ENCODE results near the gene PLCB4. TPM values are rescaled to one million over a fixed set of nuclear protein-coding genes. Genes with fewer than 3 reads are reported as not detected.
"Not testable (repeated sequence)": the region's sequence is repeated elsewhere in the genome, so short reads cannot be mapped to it uniquely, and the experiment has no call there.

PLCB4 gene
- total RNA-seq, 1 donor from 2014 or later, result 6.8 TPM

- DNase-seq, result no peak
These were observed 300.7 kb downstream of the PLCB4 start for GRCh38 chr20:9369557-9369956.

GRCh38 chr20:9374072-9374471 lies 305.2 kb downstream of the PLCB4 start:
- no peak for DNase-seq

- DNase-seq, result no peak
These were observed 305.6 kb downstream of the PLCB4 start for GRCh38 chr20:9374480-9374879.

GRCh38 chr20:9375221-9375681 lies 306.4 kb downstream of the PLCB4 start:
- no peak for DNase-seq

- DNase-seq, result no peak
These were observed 308.1 kb downstream of the PLCB4 start for GRCh38 chr20:9377007-9377406.

- DNase-seq, result not testable (repeated sequence)
These were observed 316.7 kb downstream of the PLCB4 start for GRCh38 chr20:9385345-9386310.

- DNase-seq, result no peak
These were observed 319.4 kb downstream of the PLCB4 start for GRCh38 chr20:9388160-9388812.

GRCh38 chr20:9388813-9389161 lies 319.9 kb downstream of the PLCB4 start:
- DNase-seq, result no peak

GRCh38 chr20:9389346-9389745 lies 320.5 kb downstream of the PLCB4 start:
- DNase-seq, result no peak

GRCh38 chr20:9390441-9390840 lies 321.6 kb downstream of the PLCB4 start:
- no peak for DNase-seq

- DNase-seq, result peak; percentile 52
These were observed 324.3 kb downstream of the PLCB4 start for GRCh38 chr20:9392892-9393857.

GRCh38 chr20:9395971-9396370 lies 327.1 kb downstream of the PLCB4 start:
- no peak for DNase-seq

GRCh38 chr20:9397928-9398327 lies 329.0 kb downstream of the PLCB4 start:
- DNase-seq, result no peak

- DNase-seq, result no peak
These were observed 330.0 kb downstream of the PLCB4 start for GRCh38 chr20:9398882-9399281.

- no peak for DNase-seq
These were observed 330.4 kb downstream of the PLCB4 start for GRCh38 chr20:9399322-9399721.

- DNase-seq, result no peak
These were observed 331.5 kb downstream of the PLCB4 start for GRCh38 chr20:9400171-9401025.

GRCh38 chr20:9401371-9401770 lies 332.5 kb downstream of the PLCB4 start:
- DNase-seq, result no peak

- no peak for DNase-seq
These were observed 333.3 kb downstream of the PLCB4 start for GRCh38 chr20:9402141-9402540.

- no peak for DNase-seq
These were observed 333.7 kb downstream of the PLCB4 start for GRCh38 chr20:9402546-9402945.

GRCh38 chr20:9403448-9403847 lies 334.6 kb downstream of the PLCB4 start:
- no peak for DNase-seq

GRCh38 chr20:9407805-9408421 lies 339.0 kb downstream of the PLCB4 start:
- peak; percentile 40 for DNase-seq
